HG02981 (cell line): ENCODE measurements around the gene CFAP57.

Experiments used
- ATAC-seq: cut with Tn5 transposase; IDR thresholded peaks from one replicate; pipeline ENCODE4 v1.9.1; 2021; ENCODE audit warnings: mild to moderate bottlenecking, moderate library complexity; ENCODE audit not compliant: unreplicated experiment

CFAP57 gene

DNA sequence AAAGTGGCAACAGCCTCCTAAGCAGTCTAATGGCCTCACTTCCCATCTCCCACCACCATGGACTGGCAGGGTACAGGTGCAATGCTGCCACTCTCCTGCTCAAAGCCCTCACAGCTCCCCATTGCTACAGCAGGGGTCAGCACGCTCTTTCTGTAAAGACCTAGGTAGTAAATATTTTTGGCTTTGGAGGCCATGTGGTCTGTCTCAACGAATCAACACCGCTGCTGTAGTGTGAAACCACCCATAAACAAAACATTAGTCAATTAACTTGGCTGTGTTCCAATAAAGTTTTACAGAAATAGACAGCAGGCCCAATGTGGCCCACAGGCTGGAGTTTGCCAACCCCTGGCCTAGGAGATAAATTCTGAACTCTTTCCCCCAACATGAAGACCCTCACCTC, 53.0 kb downstream of the CFAP57 start:
- ATAC-seq, result no peak

DNA sequence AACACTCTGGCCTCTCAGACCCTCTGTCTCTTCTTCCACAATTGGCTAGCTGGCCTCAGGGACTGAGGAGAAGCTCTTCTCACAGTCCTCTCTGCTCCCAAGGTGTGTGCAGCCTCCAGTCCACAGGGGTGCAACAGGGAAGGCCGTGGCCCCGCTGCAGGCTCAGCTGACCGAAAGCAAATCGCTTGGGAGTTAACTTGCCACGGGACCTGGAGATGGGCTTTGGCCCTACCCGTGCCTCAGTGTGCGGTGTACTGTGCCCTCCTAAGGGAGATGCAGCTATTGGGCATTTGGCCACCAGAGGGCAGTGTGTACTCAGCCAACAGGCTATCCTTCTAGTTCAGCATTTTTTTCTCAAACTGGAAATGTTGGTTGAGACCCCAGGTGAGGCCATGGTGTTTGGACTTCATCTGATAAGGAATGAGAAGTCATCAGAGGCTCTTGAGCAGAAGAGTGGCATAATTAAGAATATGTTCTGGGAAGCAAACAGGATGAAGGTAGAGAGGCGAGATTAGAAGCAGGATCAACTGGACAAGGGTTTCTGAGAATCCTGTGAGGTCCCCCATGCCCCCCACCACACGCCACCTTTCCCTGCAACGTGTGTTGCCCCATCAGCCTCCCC, 55.1 kb downstream of the CFAP57 start:
- peak; percentile 64 for ATAC-seq

DNA sequence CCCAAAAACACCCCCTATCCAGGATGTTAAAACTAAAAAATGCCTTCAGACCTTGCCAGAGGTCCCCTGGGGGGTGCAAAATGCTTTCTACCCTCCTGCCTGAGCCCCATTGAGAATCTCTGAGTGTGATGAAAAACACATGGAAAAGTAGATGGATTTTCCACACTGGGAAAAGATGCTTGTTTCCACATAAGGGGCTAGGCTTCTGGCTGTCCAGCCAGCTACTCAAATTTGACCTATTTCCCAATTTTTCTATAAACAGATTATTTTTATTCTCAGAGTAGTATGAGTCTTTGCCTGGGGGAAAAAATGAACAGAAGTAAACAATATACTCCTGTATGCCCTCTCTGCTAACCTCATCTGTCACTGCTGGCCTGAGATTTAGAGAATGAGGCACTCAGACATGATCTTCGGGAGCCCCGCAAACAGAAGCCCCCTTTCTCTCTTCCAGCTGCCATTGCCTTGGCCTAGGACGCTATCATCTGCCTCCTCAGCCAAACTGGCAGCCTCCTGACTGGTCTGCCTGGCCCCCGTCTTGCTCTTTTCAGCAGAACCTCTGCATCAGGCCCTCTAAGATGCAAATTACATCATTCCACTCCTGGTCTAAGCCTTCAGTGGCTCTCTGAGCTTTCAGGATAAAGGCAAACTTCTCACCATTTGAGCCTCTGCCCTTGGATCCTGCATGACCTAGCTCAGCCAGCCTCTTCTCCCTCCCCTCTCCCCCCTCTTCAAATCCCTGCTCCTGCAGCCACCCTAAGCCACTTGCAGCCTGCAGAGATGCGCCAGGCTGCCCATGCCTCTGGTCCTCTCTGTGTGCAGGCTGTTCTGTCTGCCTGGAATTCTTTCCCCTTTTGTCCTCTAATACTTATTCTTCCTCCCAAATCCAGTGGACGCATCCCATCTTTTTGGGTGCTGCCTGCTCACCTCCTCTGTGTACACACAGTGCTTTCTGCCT, 58.0 kb downstream of the CFAP57 start:
- ATAC-seq, result no peak

DNA sequence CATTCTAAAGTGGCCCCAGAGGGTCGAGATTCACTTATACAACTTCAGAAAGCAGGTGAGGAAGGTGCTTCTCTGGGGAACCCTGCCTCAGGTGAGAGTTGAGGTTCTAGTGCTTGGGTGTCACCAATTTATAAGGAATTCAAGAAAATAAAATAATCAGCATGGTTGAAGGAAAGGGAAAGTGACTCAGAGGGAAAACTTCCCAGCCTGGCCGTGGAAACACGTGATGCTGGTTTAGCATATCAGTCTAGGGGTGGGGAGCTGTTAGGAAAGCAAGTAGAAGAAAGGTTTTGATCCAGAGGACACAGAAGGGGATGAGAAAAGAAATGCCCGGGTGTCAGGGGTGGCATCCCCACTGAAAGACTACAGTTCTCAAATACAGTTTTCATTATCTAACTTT, 59.9 kb downstream of the CFAP57 start:
- no peak for ATAC-seq

DNA sequence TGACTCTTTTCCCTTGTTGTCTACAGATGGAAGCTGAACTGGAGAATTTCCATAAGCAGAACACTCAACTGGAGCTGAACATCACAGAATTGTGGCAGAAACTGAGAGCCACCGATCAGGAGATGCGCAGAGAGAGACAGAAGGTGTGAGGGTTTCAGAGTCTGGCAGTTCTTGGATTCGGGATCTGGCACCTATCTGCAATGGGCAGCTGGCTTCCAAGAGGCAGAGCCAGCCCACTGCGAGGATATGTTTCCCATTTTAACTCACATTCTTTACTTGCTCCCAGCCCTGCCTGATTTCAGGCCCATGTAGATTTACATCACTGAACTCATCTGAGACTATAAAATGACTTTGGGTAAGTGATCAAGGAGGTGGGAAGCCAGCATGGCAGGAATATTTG, 60.4 kb downstream of the CFAP57 start:
- ATAC-seq, result no peak

DNA sequence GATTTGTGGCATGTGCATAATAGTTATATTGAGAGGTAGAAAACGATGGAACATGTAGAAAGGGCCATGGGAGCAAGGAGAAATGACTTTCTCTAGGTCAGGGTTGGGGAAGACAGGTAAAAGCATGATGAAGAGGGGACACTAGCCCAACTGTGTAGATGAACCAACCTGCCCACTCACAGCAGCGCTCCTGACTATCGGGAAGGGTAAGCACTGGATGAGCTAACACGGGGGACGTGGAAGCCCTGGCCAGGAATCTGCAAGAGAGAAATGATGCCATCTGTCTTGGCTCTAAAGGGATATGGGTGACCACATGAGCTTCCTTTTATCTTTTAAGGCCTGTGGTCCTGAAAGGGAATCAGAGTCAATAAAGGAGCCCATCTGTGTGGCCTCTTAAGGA, 61.5 kb downstream of the CFAP57 start:
- no peak for ATAC-seq

DNA sequence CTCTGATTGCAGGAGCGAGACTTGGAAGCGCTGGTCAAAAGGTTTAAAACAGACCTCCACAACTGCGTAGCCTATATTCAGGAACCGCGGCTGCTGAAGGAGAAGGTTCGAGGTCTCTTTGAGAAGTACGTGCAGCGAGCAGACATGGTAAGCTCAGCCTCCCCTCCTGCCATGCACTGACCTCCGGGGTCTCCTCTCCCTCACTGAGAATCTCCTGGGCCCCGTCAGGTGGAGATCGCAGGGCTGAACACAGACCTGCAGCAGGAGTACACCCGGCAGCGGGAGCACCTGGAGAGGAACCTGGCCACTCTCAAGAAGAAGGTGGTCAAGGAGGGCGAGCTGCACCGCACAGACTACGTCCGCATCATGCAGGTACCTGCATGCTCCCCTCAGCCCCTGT, 62.1 kb downstream of the CFAP57 start:
- ATAC-seq, result no peak

DNA sequence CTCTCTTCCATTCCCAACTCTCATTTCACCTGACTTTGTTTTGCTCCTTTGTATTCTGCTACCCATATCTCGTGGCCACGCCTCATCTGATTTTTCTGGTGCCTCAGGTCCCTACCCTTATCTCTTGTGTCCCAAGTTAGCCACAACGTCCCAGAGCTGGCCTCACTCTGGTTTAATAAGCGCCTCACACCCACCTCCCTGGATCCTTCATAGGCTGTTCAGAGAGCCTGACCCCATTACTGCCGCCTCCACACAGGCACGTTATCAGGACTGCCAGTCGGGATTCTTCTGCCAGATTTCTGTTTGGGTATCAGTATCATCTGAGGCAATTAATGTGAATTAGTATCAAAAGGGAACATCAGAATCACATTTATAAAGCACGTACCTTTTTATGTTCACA, 62.9 kb downstream of the CFAP57 start:
- no peak for ATAC-seq

DNA sequence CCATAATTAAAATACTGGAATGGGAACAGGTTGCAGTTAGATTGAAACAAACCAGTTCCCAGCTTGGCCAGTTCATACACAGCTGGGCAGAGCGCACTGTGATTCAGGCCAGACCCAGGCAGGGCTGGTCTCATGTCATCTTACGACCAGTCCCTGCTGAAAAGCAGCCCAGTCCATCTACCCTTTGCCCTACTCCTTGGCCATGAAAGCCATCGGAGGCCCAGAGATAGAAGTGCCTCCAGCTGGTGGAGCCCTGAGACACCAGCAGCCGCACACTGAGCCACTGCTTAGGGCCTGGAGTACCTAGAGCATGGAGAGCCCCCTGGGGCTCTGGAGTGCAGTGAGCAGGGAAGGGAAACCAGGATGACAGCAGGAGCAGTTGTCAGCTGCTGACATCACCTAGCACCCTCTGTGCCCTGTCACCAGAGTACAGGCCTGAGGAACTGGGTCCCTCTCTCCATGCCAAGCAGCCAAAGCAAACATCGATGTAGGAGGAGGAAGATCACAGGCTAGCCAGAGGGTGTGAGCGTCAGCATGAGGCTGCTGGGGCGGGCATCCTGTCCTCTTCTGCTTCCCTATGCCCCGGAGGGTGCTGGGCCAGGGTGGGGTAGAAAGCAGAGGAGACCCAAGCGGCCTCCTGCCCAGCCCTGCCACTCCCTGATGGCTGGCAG, 63.5 kb downstream of the CFAP57 start:
- ATAC-seq, result no peak

DNA sequence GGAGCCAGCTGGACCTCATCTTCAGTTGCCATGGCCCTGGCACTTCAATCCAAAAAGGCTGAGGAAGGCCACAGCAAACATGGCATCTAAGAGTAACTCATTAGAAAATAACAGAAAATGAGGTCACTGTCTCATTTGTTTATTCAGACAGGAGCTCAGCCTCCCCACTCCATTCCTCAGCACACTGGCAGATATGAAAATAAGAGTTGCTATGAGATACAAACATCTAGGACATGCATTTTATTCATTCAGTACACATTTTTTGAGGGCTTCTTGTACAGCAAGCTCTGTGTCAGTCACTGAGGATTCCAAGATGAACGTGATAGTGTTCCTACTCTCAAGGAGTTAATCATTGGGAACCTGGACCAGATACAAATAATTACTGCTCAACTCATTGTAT, 65.0 kb downstream of the CFAP57 start:
- no peak for ATAC-seq

DNA sequence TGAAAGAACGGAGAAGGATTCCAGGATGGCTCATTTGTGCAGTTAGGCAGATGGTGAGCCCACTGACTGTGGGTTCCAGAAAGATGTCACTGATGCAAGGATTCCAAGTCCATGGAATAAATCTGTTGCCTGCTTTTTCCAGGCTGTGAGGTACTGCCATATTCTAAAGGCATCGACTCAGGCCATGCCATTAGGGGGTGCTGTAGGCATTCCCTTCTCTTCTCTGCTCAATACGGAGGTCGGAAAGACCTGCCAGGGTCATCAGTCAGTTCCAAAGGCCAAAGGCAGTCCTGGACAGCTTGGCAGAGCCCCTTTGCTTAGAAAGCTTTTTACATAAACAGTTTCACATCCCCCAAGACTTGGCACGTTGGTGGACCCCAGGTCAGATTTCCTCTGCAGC, 66.0 kb downstream of the CFAP57 start:
- no peak for ATAC-seq

DNA sequence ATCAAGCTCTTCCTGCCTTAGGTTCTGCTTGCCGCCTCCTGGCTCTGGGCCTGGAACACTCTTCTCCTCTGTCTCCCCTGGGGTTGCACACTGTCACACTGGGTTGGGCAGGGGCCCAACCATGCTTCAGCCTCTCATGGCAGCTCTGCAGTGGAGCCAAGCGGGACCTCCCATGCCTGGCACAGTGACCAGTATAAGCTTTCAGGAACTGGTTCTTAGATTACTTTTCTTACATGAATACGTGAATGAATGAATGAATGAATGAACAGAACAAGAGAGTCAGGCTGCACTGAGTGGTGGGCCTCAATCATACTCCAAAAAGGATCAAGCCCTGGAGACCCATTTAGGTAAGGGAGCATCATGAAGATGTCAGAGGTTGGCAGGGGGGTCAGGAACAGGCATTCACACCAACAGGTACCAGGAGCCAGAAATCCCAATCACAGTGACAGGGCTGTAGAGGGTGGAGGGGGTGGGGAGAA, 66.9 kb downstream of the CFAP57 start:
- ATAC-seq, result no peak

DNA sequence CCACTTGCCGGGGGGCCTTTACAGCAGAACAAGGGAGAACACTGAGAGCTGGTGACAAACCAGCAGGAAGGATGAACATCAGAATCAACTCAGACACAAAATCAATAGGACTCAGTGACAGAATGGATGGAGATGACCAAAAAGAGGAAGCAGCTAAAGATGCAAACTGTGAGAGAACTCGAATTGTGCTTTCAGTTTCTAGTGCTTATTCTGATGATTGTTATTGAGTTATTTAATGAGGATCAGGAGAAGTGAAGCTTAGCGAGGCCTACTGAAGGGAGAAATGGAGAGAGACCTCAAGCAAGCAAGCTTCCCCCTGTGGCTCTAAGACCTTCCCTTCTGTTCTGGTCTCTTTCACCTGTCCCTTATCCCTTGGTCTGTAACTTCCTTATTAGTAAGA, 67.4 kb downstream of the CFAP57 start:
- ATAC-seq, result no peak

DNA sequence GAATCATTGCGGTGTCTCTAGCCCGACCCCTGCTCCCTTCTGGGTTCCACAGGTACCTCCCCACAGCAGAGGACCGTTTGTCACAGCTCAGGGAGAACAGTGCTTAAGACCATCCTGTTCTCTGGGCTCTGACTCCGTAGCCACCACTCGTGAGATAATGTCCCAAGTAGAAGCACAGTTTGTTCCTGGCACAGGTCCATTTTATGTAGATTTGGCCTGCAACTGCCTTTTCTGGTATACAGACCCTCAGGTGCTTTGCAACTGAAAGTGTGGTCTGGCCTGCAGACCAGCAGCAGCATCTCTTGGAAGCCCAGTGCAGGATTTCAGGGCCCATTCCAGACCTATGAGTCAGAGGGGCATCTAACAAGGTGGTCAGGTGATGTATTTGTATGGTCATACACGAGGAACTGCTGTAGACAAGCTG, 69.3 kb downstream of the CFAP57 start:
- ATAC-seq, result no peak

DNA sequence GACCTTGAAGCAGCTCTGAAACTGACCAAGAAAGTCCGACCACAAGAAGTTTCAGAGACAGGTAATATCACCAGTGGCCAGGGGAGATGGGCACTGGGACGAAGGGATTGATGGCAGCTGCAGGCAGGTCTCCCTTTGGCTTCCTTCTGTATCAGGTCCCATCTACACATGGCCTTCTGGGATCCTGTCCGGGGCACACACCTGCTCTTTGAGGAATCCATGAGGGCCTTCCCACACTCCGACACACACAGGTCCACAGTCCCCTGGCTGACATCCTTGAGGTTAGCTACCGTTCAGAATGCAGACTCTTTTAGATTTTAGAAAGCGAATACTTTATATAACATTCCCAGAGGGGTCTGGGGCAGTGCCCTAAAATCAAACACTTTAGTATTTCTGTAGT, 71.2 kb downstream of the CFAP57 start:
- no peak for ATAC-seq

DNA sequence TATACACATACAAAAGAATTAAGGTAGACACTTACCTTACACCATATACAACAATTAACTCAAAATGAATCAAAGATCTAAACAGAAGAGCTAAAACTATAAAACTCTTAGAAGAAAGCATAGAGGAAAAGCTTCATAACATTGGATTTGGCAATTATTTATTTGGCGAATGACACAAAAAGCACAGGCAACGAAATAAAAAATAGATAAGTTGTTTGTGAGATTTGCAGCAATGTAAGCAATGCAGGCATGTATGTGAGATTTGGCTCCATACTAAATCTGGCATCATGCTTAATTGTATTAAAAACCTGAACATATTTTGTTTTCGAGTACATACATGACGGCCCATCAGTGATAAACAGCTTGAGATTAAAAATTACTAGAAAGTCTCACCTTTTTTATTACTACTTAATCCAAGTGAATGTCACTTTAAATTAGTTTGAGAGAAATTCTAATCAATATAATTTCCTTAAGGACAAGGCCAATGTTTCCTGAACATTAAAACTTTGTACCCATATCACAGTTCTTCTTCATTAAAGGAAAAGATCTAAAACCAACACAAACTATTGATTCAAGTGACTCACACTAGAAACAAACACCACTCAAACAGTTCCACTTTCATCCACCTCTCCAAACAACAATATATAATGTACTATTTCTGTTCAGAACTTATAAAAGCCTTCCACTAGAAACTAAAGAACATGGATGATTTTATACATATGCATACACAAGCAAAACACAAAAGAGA, 74.5 kb downstream of the CFAP57 start:
- no peak for ATAC-seq

DNA sequence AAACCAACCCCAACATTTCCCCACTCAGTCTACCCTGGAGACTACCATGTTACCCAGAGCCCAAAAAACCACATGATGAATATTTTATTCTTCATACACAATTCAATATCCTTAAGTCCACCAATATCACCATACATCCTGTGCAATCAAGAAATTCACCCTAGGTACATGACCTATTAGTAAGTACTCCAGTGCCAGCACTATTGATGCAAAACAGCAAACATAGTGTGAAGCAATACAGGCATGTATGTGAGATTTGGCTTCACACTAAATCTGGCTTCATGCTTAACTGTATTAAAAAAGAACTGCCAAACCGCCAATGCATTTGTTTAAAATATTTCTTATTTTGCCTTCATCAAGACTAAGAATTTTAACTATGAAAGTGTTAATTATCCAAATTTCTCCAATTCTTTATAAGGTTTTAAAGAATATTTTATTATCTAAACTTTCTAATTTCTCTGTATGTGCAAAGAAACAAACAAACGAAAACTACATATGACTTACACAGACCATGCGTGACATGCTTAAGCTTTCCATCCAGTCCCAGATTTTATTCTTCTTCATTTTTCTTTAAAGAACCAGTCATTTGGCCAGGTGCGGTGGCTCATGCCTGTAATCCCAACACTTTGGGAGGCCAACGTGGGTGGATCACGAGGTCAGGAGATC, 75.3 kb downstream of the CFAP57 start:
- ATAC-seq, result no peak

DNA sequence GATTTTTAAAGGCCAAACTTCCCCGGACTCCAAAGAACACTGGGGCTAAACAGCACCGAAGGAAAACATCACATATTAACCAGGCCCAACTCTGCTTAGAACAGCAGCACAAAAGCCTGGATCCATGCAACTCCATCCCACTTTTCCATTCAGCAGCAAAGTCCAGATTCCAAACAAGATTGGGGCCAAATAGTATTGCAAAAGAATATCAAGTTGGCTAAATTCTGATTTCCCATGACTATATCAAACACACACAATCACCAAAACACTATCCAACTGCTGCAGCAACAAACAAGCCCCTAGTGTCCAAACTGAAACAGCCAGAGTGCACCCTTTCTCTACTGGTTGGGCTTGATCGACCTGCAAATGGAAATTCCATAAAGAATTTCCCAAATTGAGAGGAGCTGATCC, 78.2 kb downstream of the CFAP57 start:
- ATAC-seq, result no peak

DNA sequence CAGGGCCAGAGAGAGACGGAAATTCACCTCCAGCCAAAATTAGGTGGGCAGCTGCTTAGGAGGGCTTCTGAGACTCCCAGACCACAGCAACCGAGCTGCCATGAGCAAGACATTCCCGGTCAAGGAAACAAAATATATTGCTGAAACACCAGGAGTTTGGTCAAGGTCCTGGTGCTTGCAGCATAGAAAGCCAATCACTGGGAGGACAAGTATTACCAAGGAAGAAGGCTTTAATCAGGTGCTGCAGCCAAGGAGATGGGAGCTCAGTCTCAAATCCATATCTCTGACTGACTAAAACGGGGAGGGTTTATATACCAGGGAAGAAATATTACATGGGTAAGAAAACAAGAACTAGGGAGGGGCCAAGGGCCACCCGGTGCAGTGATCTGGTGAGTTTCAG, 78.9 kb downstream of the CFAP57 start:
- ATAC-seq, result no peak

DNA sequence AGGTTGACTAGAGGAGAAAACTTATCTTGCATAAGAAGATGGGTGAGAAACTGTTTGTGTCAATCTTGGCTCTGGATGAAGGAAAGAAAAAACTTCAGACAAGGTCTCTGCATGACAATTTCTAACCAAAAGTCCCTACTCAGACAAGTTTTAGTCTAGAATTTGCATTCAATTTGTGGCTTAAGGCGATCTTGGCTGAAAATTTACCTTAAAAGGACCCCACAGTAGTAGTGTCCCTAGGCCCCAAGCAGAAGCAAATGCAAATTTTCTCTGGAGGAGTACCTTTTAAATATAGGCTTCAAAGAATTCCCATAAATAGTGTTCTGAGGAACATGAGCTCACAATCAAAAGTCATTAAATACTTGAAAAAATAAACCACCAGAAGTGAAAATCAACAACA, 80.1 kb downstream of the CFAP57 start:
- no peak for ATAC-seq
